Tongue (tissue), 2 donors: ENCODE results near the gene CDKAL1. TPM values are rescaled to one million over a fixed set of nuclear protein-coding genes. Genes with fewer than 3 reads are reported as not detected.
"Not testable (repeated sequence)": the region's sequence is repeated elsewhere in the genome, so short reads cannot be mapped to it uniquely, and the experiment has no call there.

ENCODE experiments used
- DNase-seq: peaks from one replicate; pipeline ENCODE4 v3.0.0-alpha.2; 2015
- total RNA-seq: library from RNA; depleted of rRNA; stranded (reverse); fragments of >200 nt; gene quantifications from one replicate; pipeline ENCODE4 v1.2.3, GENCODE V29; 2014

The CDKAL1 gene
- total RNA-seq, 1 donor from 2014 or later = 36.5 TPM

DNA sequence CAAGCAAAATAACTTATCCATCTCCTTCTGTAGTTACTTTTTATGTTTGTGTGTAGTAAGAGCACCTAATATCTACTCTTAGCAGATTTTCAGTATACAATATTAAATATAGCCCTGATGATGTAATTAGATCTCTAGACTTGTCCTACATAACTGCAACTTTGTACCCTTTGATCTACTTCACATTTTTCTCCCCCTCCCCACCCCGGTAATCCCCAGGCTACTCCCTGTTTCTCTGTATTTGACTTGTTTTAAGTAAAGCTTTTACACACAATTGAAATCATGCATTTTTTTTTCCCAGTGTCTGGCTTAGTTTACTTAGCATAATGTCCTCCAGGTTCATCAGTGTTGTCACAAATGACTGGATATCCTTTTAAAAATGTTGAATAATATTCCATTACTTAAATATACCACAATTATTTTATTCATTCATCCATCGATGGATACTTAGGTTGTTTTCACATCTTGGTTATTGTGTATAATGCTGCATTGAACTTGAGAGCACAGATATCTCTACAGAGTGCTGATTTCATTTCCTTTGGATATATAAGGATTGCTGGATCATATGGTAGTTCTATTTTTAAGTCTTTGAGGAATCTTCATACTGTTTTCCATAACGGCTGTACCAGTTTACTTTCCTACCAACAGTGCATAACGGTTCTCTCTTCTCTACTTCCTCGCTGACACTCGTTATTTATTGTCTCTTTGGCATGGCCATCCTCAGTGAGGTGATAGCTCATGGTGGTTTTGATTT is 212.7 kb downstream of the CDKAL1 start:
- no peak for DNase-seq

DNA sequence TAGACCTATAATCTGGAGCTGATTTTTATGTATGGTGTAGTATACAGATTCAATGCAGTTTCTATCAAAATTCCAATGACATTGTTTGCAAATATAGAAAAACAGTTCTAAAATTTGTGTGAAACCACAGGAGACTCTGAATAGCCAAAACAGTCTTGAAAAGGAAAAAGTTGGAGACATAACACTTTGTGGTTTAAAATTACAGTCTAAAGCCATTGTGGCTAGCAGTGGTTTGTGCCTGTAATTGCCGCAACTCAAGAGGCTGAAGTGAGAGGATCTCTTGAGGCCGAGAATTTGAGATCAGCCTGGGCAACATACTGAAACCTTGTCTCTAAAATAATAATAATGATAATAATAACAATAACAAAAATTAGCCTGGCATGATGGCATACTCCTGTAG is 213.7 kb downstream of the CDKAL1 start:
- no peak for DNase-seq

DNA sequence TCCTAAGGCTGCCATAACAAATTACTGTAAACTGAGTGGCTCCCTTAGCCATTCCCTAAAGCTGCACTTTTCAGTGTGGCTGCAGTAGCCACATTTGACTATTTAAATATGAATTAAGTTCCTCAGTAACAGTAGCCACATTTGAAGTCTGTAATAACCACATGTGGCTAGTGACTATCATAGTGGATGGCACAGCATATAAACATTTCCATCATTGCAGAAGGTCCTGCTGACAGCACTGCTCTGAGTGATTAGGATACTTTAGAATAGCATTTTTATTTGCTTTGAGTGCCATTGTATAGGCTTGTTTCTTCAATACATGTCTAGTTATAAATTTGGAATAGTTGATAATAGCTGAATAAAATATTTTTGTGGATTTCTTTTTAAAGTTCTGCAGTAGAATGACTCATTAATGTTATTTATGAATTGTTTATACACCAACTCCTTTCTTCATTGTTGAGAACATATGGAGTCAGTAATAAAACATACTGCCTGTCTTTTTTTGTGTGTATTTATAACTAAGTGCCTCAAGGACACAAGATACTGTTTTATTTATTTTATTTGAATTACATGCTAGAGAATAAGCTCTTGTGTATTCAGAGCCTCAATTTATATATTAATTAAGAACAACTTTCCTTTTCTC is 217.2 kb downstream of the CDKAL1 start:
- DNase-seq = no peak

GRCh38 chr6:20755631-20756030 is 221.4 kb downstream of the CDKAL1 start:
- DNase-seq = no peak

- DNase-seq = not testable (repeated sequence)
These were observed 222.4 kb downstream of the CDKAL1 start for GRCh38 chr6:20756584-20757147.

GRCh38 chr6:20757761-20758160 is 223.5 kb downstream of the CDKAL1 start:
- no peak for DNase-seq

DNA sequence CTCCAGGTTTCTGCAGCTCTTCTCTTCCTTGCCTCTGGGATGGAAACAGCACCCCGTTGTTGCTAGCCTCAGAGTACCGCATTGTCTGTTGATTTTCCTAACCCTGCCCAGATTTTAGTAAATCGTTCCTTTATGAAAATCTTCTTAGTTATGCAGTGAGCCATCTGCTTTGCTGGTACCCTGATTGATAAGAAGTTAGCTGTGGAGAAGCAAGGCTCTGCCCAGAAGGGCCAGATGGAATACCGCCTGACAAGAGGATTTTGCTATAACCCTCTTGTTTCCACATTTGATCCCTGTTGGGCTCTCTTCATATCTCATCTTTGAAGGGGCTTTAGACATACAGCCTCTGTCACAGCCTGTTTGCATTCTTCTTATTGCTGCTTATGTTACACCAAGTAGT is 229.0 kb downstream of the CDKAL1 start:
- DNase-seq = no peak

DNA sequence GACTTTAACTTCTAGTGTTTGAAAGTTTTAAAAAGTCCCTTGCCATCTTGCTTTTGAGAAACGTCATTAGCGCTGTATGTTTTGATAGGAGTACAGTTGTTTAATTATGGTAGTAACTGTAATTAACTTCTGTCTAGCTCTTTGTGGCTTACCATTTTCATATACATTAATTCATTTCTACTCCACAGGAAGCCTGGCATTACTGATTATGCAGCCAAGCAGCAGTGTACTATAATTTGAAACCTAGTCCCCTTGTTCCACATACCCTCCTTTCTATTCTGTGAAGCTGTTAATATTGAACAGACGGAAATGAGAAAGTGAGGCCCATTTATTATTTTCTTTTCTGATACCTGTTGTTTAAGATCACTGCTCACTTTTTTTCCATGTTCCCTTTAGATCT is 235.4 kb downstream of the CDKAL1 start:
- DNase-seq = no peak

DNA sequence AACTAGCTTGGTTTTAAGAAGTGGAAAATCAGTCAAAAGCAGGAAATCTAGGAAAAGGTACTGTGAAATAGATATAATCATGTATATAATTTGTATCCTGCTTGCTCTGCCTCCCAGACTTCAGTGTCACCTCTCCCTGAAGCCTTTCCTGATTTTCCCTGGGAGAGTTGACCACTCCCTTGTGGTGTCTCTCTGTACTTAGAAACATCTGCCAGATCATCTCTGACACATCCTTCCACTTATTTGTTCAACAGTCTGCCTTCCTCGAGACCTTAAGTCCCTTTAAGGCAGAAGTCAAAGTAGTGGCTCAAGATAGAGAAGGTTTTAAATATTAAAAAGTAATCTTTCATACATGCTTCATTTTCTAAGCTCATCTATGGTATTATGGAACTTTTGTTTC is 236.5 kb downstream of the CDKAL1 start:
- DNase-seq = no peak

GRCh38 chr6:20771409-20771808 is 237.2 kb downstream of the CDKAL1 start:
- no peak for DNase-seq

DNA sequence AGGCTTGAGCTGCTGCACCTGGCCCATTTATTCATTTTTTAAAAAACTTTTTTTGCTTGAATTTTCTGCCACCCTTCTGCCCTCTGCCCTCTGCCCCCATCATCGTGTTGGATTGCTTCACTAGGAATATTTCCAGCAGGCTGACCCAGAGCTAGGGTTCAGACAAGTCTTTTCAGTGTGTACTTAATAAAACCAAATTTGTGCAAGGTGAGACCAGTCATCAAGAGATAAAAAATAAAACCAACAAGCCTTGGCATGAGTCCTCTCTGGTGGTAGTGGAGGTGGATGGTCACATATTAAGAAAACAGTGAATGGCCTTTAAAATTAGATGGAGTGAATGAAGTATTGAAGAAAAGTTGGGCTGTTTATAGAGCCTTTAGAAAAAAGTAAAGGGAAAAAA is 239.6 kb downstream of the CDKAL1 start:
- DNase-seq = no peak

DNA sequence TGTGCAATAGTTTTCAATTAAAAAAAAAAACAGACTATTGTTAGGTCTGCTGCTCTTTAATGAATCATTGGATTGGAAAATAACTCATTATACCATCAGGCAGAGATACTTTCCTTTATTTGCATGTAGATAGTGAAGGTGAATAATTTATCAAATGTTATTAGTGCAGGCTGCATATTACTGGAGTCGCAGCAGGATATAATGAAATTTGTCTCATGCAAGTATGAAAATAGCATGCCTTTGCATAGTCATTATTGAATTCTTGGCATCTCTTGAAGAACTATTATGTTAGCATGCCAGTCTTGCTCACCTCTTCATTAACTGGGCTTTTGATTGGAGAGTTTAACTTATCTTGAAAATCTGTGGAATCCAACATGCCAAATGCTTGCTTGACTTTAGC is 241.7 kb downstream of the CDKAL1 start:
- DNase-seq = no peak

DNA sequence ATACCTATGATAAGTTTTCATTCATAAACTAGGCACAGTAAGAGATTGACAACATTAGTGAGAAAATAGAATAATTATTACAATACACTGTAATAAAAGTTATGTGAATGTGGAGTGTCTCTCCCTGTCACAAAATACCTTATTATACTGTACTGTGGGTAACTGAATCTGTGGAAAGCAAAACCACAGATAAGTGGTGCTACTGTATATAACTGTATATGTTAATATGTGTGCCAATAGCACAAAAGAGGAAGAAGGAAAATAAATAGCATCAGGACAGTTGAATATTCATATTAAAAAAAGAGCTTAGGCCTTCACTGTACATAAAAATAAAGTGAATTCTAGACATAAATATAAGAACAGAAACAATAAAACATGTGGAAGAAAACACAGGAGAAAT is 243.5 kb downstream of the CDKAL1 start:
- no peak for DNase-seq

DNA sequence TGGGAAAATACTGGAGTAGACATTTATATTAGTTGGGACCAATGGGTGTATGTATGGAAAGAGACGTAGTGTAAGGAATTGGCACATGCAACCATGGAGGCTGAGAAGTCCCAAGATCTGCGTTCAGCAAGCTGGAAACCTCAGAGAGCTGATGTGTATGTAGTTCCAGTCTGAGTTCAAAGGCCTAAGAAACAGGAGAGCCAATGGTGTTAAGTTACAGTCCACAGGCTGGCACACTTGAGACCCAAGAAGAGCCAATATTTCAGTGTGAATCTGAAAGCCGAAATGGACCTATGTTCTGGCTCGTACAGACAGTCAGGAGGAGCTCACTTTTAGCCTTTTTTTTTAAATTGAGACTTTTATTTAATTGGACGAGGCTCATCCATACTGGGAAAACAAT is 244.2 kb downstream of the CDKAL1 start:
- no peak for DNase-seq

GRCh38 chr6:20778912-20779311 is 244.7 kb downstream of the CDKAL1 start:
- no peak for DNase-seq

- peak; percentile 41 for DNase-seq
These were observed 254.9 kb downstream of the CDKAL1 start for GRCh38 chr6:20789162-20789561.

GRCh38 chr6:20790032-20790791 is 256.0 kb downstream of the CDKAL1 start:
- DNase-seq = no peak

- DNase-seq = no peak
These were observed 256.8 kb downstream of the CDKAL1 start for GRCh38 chr6:20791074-20791473.

- peak; percentile 8 for DNase-seq
These were observed 257.7 kb downstream of the CDKAL1 start for GRCh38 chr6:20791944-20792343.

DNA sequence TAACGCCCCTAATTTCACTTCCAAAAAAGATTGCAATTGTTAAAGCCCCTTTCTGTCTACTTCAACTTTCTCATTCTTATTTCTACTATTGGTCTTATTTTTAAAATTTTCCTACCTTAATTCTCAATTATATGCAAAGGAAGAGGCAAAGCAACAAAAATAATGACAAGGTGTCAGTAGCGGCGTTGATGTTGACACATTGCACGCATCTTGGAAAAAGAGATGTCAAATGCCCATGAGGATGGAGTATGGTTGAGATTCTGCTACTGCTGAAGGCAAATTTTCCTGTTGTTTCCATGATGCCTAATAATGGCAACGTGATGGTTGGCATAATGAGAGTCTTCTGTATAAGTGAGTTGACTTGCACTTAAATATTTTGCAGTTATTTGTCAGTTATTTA is 258.9 kb downstream of the CDKAL1 start:
- no peak for DNase-seq

DNA sequence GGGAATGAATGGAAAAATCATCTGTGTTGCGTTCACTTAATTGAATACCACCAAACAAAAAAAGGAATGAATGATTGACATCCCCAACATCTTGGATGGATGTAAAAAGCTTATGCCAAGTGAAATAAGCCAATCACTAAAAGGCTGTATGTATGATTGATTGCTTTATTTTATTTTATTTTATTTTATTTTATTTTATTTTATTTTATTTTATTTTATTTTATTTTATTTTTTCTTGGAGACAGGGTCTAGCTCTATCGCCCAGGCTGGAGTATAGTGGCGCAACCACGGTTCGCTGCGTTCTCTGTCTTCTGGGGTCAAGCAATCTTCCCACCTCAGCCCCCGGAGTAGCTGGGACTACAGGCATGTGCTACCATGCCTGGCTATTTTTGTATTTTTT is 263.3 kb downstream of the CDKAL1 start:
- no peak for DNase-seq

DNA sequence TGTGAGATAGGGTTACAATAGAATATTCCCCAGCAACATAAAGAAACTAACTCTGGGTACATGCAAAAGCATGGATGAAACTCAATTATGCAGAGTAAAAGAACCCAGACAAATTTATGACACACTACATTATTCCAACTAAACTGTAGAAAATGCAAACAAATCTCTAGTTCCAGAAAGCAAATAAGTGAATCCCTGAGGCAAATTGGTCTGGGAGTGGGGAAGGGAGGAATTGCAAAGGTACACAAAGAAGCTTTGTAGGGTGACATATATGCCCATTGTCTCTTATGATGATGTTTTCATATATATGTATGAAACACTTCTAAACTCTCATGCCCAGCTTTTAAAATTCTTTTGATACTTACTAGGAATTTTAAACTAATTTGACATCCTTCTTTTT is 266.0 kb downstream of the CDKAL1 start:
- peak; percentile 31 for DNase-seq

- DNase-seq = no peak
These were observed 266.4 kb downstream of the CDKAL1 start for GRCh38 chr6:20800653-20801052.
